Right lobe of liver (tissue), 4 donors: ENCODE results near the gene PI16.

Experiments used
- CTCF ChIP-seq, 4 donors: fragments of 200-600 bp in 3 of 4; fragments of 450-650 bp in 1 of 4; IDR thresholded peaks; one replicate each; pipeline versions ENCODE4 v1.5.1 to v1.8.0; 2016 to 2022; ENCODE audit warnings: antibody characterized with exemption in 4 of 4, mild to moderate bottlenecking in 2 of 4
- POLR2A ChIP-seq: fragments of 450-650 bp; IDR thresholded peaks from one replicate; pipeline ENCODE4 v1.6.1; 2017; ENCODE audit warnings: antibody characterized with exemption, mild to moderate bottlenecking
- donor health status: DM: no; HTN: no; CAD: no.
- donor health status: DM: no; HTN: no; CAD: no.
- donor health status: DM: no; HTN: yes; CAD: no.

GRCh38 chr6:36973647-36974046, 19.1 kb downstream of the PI16 start:
- TF ChIP-seq CTCF (IDR thresholded peaks at IDR 0.05): no peak
- TF ChIP-seq POLR2A: no peak
